Chondrocyte (in vitro differentiated cells): Measurements from ENCODE around the gene AQP10. TPM values are rescaled to one million over a fixed set of nuclear protein-coding genes. Genes with fewer than 3 reads are reported as not detected.
"Not testable (repeated sequence)": the region's sequence is repeated elsewhere in the genome, so short reads cannot be mapped to it uniquely, and the experiment has no call there.

ENCODE experiments used
- DNase-seq: peaks from one replicate; pipeline ENCODE4 v3.0.0; 2021; ENCODE audit warnings: mixed read lengths, low spot score
- H3K27ac Mint-ChIP-seq: one replicate; pipeline ENCODE4 v1.8.0; 2021; ENCODE audit warnings: mild to moderate bottlenecking, moderate library complexity, mixed read lengths; ENCODE audit not compliant: unreplicated experiment
- H3K27me3 Mint-ChIP-seq: 2 replicates; pipeline ENCODE4 v1.8.0; 2021; ENCODE audit warnings: low read depth, mixed read lengths
- H3K36me3 Mint-ChIP-seq: 2 replicates; pipeline ENCODE4 v1.8.0; 2021; ENCODE audit warnings: low read depth, mixed read lengths
- H3K4me1 Mint-ChIP-seq: 2 replicates; pipeline ENCODE4 v1.8.0; 2021; ENCODE audit warnings: low read depth, mild to moderate bottlenecking, mixed read lengths
- H3K4me3 Mint-ChIP-seq: one replicate; pipeline ENCODE4 v1.8.0; 2021; ENCODE audit warnings: mild to moderate bottlenecking, moderate library complexity, mixed read lengths; ENCODE audit not compliant: unreplicated experiment
- H3K9me3 Mint-ChIP-seq: 2 replicates; pipeline ENCODE4 v1.8.0; 2021; ENCODE audit warnings: low read depth, mixed read lengths
- total RNA-seq: library from RNA; stranded (reverse); gene quantifications from 3 replicates; pipeline ENCODE4 v1.2.1, GENCODE V29; 2021
- TF ChIP-seq, protein P1 (sequence below): fragments of 200-600 bp; sonication (generic); IDR thresholded peaks from 2 replicates; pipeline ENCODE4 v1.5.0; 2021; ENCODE audit warnings: antibody characterized with exemption, mild to moderate bottlenecking, moderate library complexity

The AQP10 gene
- total RNA-seq, 1 donor from 2014 or later = not detected

DNA sequence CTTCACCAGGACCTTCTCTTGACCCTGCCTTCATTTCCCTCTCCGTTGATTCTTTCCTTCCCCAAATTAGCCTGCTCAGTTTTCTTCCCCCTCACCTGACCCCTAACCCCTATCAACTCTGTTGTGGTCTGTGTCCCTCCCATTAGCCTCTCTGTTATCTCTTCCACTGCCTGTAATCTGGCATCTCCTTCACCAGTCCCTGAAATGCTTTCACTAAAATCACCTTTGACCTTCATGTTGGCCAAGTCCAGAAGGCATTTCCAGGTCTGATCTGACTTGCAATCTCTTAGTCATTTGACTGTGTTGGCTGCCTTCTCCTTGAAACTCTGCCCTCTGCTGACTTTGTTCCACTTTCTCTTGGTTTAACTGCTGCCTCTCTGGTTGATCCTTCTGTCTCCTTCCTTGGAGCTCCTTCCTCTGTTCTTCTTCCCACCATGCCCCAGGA is 32.6 kb downstream of the AQP10 start:
- Mint-ChIP-seq H3K4me3 (peak overlapping the region; percentile 76), H3K27me3 (peaks cover 2% of the 10 kb centered on the region), H3K36me3 (peaks cover 6% of the 10 kb centered on the region), H3K9me3 (no peaks in the 10 kb centered on the region), H3K27ac (peak overlapping the region; percentile 86), H3K4me1 (peaks cover 22% of the 10 kb centered on the region)
- no peak for DNase-seq
- TF ChIP-seq, protein P1, sequence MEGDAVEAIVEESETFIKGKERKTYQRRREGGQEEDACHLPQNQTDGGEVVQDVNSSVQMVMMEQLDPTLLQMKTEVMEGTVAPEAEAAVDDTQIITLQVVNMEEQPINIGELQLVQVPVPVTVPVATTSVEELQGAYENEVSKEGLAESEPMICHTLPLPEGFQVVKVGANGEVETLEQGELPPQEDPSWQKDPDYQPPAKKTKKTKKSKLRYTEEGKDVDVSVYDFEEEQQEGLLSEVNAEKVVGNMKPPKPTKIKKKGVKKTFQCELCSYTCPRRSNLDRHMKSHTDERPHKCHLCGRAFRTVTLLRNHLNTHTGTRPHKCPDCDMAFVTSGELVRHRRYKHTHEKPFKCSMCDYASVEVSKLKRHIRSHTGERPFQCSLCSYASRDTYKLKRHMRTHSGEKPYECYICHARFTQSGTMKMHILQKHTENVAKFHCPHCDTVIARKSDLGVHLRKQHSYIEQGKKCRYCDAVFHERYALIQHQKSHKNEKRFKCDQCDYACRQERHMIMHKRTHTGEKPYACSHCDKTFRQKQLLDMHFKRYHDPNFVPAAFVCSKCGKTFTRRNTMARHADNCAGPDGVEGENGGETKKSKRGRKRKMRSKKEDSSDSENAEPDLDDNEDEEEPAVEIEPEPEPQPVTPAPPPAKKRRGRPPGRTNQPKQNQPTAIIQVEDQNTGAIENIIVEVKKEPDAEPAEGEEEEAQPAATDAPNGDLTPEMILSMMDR = peak; percentile 34

DNA sequence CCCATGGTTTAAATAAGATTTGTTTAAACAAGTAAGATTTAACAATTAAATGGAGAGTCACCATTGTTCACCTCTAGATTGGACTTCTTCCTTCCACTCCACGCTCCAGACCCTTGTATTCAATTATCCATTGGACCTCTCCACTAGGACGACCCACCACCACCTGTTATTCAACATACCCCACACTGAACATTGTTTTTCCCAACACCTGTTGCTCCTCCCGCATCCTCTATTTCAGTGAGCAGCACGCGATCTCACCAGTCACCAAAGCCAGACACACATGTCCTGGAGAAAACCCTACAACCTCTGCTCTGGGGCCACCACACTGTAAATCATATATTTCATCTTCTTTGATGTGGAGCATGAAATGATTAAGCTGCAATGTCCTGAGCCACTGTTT is 33.1 kb downstream of the AQP10 start:
- Mint-ChIP-seq H3K4me3 (no peak overlapping the region), H3K4me1 (peaks cover 22% of the 10 kb centered on the region), H3K9me3 (no peaks in the 10 kb centered on the region), H3K27me3 (peaks cover 2% of the 10 kb centered on the region), H3K36me3 (peaks cover 4% of the 10 kb centered on the region), H3K27ac (no peak overlapping the region)
- no peak for DNase-seq
- TF ChIP-seq, protein P1 = no peak

DNA sequence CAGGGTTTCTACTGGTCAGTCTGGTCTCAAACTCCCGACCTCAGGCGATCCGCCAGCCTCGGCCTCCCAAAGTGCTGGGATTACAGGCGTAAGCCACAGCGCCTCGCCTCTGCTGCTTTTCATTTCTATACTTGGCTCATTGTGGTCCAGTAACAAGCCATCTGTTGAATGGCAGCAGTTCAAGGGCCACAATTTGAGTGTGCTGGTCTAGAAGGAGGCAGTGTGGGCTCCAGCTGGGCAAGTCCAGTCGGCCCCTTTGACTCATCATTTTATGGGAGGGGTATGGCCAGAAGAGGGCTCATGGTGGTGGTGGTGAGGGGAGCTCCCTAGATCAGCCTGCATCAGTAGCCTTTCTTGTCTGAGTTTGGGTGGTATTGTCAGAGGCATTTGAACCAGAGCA is 37.6 kb downstream of the AQP10 start:
- H3K27ac Mint-ChIP-seq = no peak overlapping the region
- peak; percentile 19 for DNase-seq
- H3K9me3 Mint-ChIP-seq = no peaks in the 10 kb centered on the region
- peaks cover 6% of the 10 kb centered on the region for H3K4me1 Mint-ChIP-seq
- H3K27me3 Mint-ChIP-seq = peaks cover 2% of the 10 kb centered on the region
- TF ChIP-seq, protein P1 = no peak
- no peak overlapping the region for H3K4me3 Mint-ChIP-seq
- no peaks in the 10 kb centered on the region for H3K36me3 Mint-ChIP-seq

DNA sequence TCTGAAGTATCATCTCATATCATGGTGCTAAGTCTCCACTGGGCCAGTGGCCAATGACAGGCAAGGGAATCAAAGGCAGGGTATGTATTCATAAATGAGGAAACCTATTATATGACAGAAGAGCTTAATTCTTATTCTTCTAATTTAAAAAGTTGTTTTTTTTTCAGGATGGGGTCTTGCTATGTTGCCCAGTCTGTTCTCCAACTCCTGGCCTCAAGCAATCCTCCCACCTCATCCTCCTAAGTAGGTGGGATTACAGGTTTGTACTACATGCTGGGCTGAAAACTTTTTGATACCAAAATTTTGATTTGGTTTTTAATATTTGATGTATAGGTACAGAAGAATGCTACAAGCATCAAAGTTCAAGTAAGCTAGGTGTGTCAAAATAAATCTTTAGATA is 39.4 kb downstream of the AQP10 start:
- no peaks in the 10 kb centered on the region for H3K4me1 Mint-ChIP-seq
- TF ChIP-seq, protein P1 = no peak
- no peaks in the 10 kb centered on the region for H3K9me3 Mint-ChIP-seq
- peaks cover 2% of the 10 kb centered on the region for H3K27me3 Mint-ChIP-seq
- no peak overlapping the region for H3K27ac Mint-ChIP-seq
- no peak for DNase-seq
- H3K4me3 Mint-ChIP-seq = no peak overlapping the region
- no peaks in the 10 kb centered on the region for H3K36me3 Mint-ChIP-seq

DNA sequence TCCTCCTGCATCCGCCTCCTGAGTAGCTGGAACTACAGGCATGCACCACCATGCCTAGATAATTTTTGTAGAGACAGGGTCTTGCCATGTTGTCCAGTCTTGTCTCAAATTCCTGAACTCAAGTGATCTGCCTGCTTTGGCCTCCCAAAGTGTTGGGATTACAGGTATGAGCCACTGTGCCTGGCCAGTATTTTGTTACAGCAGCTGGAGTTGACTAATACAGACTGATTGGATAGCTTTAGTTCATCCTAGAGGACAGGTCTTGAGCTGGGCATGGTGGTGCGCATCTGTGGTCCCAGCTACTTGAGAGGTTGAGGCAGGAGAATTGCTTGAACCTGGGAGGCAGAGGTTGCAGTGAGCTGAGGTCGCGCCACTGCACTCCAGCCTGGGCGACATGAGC is 40.0 kb downstream of the AQP10 start:
- not testable (repeated sequence) for H3K9me3 Mint-ChIP-seq, H3K4me1 Mint-ChIP-seq, H3K36me3 Mint-ChIP-seq, H3K27ac Mint-ChIP-seq, H3K4me3 Mint-ChIP-seq, H3K27me3 Mint-ChIP-seq, DNase-seq

DNA sequence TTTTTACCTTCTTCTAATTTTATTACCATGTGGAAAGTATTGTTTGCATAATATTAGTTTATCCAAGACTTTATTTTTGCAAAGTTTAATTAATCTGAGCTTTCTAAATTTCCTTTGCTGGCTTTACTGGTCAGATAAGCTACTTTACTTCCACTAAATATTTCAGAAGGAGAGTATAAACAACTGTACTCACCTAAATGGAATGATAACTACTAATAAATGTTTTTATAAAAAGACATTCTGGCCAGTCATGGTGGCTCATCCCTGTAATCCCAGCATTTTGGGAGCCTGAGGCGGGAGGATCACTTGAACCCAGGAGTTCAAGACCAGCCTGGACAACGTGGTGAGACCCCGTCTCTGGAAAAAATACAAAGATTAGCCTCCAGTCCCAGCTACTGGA is 40.5 kb downstream of the AQP10 start:
- H3K36me3 Mint-ChIP-seq = no peaks in the 10 kb centered on the region
- no peaks in the 10 kb centered on the region for H3K4me1 Mint-ChIP-seq
- H3K27ac Mint-ChIP-seq = no peak overlapping the region
- H3K27me3 Mint-ChIP-seq = peaks cover 2% of the 10 kb centered on the region
- no peak for DNase-seq
- no peak overlapping the region for H3K4me3 Mint-ChIP-seq
- no peaks in the 10 kb centered on the region for H3K9me3 Mint-ChIP-seq
- TF ChIP-seq, protein P1 = no peak
